ENCODE data around the gene OR51B2.

The OR51B2 gene

GRCh38 chr11:5310423-5310822 is 13.7 kb downstream of the OR51B2 start:
- CTCF ChIA-PET, result no interaction called here
- TF ChIP-seq CTCF (IDR thresholded peaks at IDR 0.05; ENCODE audit: control extremely low read depth, extremely low read depth, low read depth, missing control alignments), result no peak
- DNase-seq (ENCODE audit: extremely low spot score), result no peak
- POLR2A ChIA-PET, result no interaction called here

- TF ChIP-seq CTCF (IDR thresholded peaks at IDR 0.05; ENCODE audit: control extremely low read depth, extremely low read depth, low read depth, missing control alignments), result no peak
- DNase-seq (ENCODE audit: extremely low spot score), result no peak
- CTCF ChIA-PET, result interaction anchor here (1.4 kb wide), 1 partner anchor 17 kb away, joined by 3 read pairs; no protein-coding TSS in a partner anchor
- POLR2A ChIA-PET, result no interaction called here
Observed at GRCh38 chr11:5307256-5308019, 16.7 kb downstream of the OR51B2 start.

- TF ChIP-seq CTCF (IDR thresholded peaks at IDR 0.05; ENCODE audit: control extremely low read depth, extremely low read depth, low read depth, missing control alignments), result no peak
- CTCF ChIA-PET, result no interaction called here
- DNase-seq (ENCODE audit: extremely low spot score), result no peak
- POLR2A ChIA-PET, result no interaction called here
Observed at GRCh38 chr11:5304046-5304445, 20.1 kb downstream of the OR51B2 start.

- DNase-seq (ENCODE audit: extremely low spot score), result no peak
- no peak for TF ChIP-seq CTCF (IDR thresholded peaks at IDR 0.05; ENCODE audit: control extremely low read depth, extremely low read depth, low read depth, missing control alignments)
- CTCF ChIA-PET, result no interaction called here
- POLR2A ChIA-PET, result no interaction called here
Observed at GRCh38 chr11:5303626-5304025, 20.5 kb downstream of the OR51B2 start.

DNA sequence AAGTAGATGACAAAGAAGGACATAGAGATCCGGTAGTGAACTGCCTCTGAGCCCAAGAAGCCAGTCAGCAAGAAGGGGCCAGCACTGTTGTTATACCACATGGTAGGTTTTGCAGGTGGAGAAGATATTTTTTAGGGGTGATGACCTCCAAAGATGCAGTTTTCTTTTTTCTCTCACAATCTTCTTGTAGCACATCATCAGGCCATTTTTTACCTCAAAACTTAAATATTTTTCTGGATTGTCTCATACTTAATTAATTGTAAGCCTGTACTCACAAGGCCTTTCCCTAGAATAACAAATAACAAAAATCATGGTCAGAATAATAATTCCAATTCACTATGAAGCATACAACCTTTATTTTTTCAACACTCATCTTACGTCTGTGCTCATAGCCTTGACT is 22.3 kb downstream of the OR51B2 start, which contains the start of gene OR51B4:
Gene OR51B4, minus strand, starts transcription at position 101 of the 400 bp plus-strand sequence. Its CDS starts 0 bp downstream, at position 101.
- TF ChIP-seq CTCF (IDR thresholded peaks at IDR 0.05; ENCODE audit: control extremely low read depth, extremely low read depth, low read depth, missing control alignments), result no peak
- DNase-seq (ENCODE audit: extremely low spot score), result no peak
- ChIA-PET POLR2A (no interaction called here), CTCF (no interaction called here)

GRCh38 chr11:5300251-5300650 is 23.8 kb downstream of the OR51B2 start:
- ChIA-PET CTCF (interaction anchor here (1.6 kb wide), 1 partner anchor 12 kb away, joined by 4 read pairs; no protein-coding TSS in a partner anchor), POLR2A (no interaction called here)
- TF ChIP-seq CTCF (IDR thresholded peaks at IDR 0.05; ENCODE audit: control extremely low read depth, extremely low read depth, low read depth, missing control alignments), result no peak
- no peak for DNase-seq (ENCODE audit: extremely low spot score)

Measured in GM10248 (cell line).